ENCODE results near the gene NUP98. TPM values are rescaled to one million over a fixed set of nuclear protein-coding genes. Genes with fewer than 3 reads are reported as not detected.

NUP98 gene
- total RNA-seq, 1 donor from 2014 or later = 94.8 TPM

- Histone ChIP-seq H3K79me2 (ENCODE audit: low read depth) (no peaks in the 10 kb centered on the region), H4K20me1 (ENCODE audit: low read depth) (no peaks in the 10 kb centered on the region), H3K27ac (no peak overlapping the region), H3K4me2 (no peak overlapping the region), H3F3A (ENCODE audit: low read depth) (no peaks in the 10 kb centered on the region), H2AFZ (replicated peaks) (no peak overlapping the region), H3K27me3 (no peaks in the 10 kb centered on the region), H3K9me3 (ENCODE audit: low read depth) (no peaks in the 10 kb centered on the region), H3K4me3 (no peak overlapping the region), H3K4me1 (no peaks in the 10 kb centered on the region), H3K9ac (no peak overlapping the region), H3K36me3 (no peaks in the 10 kb centered on the region)
- Mint-ChIP-seq H3K36me3 (no peaks in the 10 kb centered on the region), H3K27me3 (ENCODE audit: insufficient read depth, low read depth) (peaks cover 4% of the 10 kb centered on the region), H3K4me3 (no peak overlapping the region), H3K27ac (no peak overlapping the region), H3K9me3 (no peaks in the 10 kb centered on the region), H3K4me1 (no peaks in the 10 kb centered on the region)
- TF ChIP-seq EZH2 (IDR thresholded peaks at IDR 0.05) (no peak), EZH2phosphoT487 (IDR thresholded peaks at IDR 0.05) (no peak), CTCF (IDR thresholded peaks at IDR 0.05) (no peak)
- DNase-seq (ENCODE audit: low spot score) = no peak
Measured at GRCh38 chr11:3626250-3626960, 170.9 kb downstream of the NUP98 start.

Small RNAs within 50 kb of the gene (small RNA-seq; reads per million reads assigned to genes)
- not detected for gene RF00019
- not detected for gene RNU6-1143P
- not detected for gene RNU7-50P

Other genes with a start within 250 kb of the NUP98 start
- 8.5 and 12.0 TPM in 2 replicates for gene ART5, start 155.6 kb downstream of the NUP98 start, total RNA-seq (ENCODE audit: low replicate concordance)
- gene ART1, start 152.4 kb downstream of the NUP98 start, total RNA-seq (ENCODE audit: low replicate concordance) = not detected in 2 replicates
- gene CHRNA10, start 126.2 kb downstream of the NUP98 start, total RNA-seq (ENCODE audit: low replicate concordance) = 0.21 and 0.62 TPM in 2 replicates
- gene PGAP2, start 11.0 kb upstream of the NUP98 start, total RNA-seq (ENCODE audit: low replicate concordance) = 10.0 and 37.4 TPM in 2 replicates
- gene RHOG, start 43.4 kb upstream of the NUP98 start, total RNA-seq (ENCODE audit: low replicate concordance) = 5.9 and 19.9 TPM in 2 replicates
- gene STIM1, start 58.1 kb upstream of the NUP98 start, total RNA-seq (ENCODE audit: low replicate concordance) = 17.3 and 18.9 TPM in 2 replicates